HUES64 (cell line): Measurements from ENCODE around the gene PPP1R15B. TPM values are rescaled to one million over a fixed set of nuclear protein-coding genes. Genes with fewer than 3 reads are reported as not detected.

ENCODE experiments used
- H3K27ac ChIP-seq: 2 replicates; pipeline ENCODE4 v1.7.0; 2013; ENCODE audit warnings: low read depth, low read length, inconsistent platforms
- H3K27me3 ChIP-seq: 2 replicates; pipeline ENCODE4 v1.6.1; 2013; ENCODE audit warnings: mild to moderate bottlenecking, low read length; ENCODE audit not compliant: insufficient read depth
- H3K36me3 ChIP-seq: 2 replicates; pipeline ENCODE4 v1.6.1; 2013; ENCODE audit warnings: mild to moderate bottlenecking, low read length; ENCODE audit not compliant: insufficient read depth
- H3K4me1 ChIP-seq: 2 replicates; pipeline ENCODE4 v1.6.1; 2013; ENCODE audit warnings: mild to moderate bottlenecking, low read length, moderate library complexity; ENCODE audit not compliant: insufficient read depth
- H3K4me3 ChIP-seq: 2 replicates; pipeline ENCODE4 v1.5.1; 2013; ENCODE audit warnings: mild to moderate bottlenecking, low read length, moderate library complexity
- H3K9ac ChIP-seq: 2 replicates; pipeline ENCODE4 v1.6.1; 2013; ENCODE audit warnings: mild to moderate bottlenecking, low read depth, low read length
- H3K9me3 ChIP-seq: 2 replicates; pipeline ENCODE4 v1.6.1; 2013; ENCODE audit warnings: low read depth, low read length; ENCODE audit not compliant: insufficient read depth
- WGBS: fragments of 150-250, 120-280 bp; methylation state at CpG from one replicate; pipeline ENCODE4 v1.1.7; 2013; ENCODE audit warnings: missing lambda C conversion rate; 5-methylcytosine and 5-hydroxymethylcytosine counted together
- polyA plus RNA-seq, 2 experiments: library from polyadenylated mRNA; stranded (reverse); fragments of 50-300 nt; gene quantifications; one replicate each; pipeline ENCODE4 v1.2.3, GENCODE V29; 2013

PPP1R15B gene
- polyA plus RNA-seq (2013, experiment 1 of 2) = 19.8 TPM
- 21.0 TPM for polyA plus RNA-seq (2013, experiment 2 of 2)

DNA sequence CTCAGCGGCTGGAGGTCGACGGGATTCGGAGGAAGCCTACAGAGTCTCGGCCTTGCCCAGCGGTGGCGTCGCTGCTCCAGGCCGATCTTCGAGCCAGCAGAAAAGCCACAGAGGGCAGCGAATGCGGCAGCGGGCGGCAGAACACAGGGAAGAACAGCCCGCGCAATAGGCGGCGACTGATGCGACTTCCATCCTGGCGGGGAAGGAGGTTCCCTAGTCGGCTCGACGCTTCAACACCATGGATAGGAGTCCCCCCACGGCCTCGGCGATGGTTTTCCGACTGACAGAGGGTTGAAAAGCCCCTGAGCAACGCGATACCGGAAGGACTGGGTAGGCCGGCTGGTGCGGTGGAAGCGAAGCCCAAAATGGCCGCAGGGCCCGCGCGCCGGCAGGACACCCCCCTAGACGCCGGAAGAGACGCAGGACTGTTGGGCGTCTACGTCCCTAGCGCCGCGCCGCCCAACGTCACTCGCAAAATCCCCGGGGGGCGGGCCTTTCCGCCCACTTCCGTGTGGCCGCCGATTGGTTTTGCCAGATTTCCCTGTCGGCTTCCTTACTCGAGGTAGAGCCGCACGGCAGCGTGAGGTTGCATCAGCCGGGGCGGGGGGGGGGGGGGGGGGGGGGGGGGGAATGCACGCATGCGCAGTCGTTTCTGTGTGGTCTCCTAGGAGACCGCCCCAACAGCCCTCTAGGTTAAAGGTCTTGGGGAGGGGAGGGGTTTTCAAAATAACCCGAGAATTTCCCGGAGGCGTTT lies at the start of gene PPP1R15B:
PPP1R15B (minus strand) TSS at position 367 of the 754 bp plus-strand sequence. CDS start 406 bp downstream, outside the sequence.
- H3K4me3 ChIP-seq = peak within 1 kb of the TSS; percentile 77
- peak within 1 kb of the TSS; percentile 95 for H3K27ac ChIP-seq
- H3K27me3 ChIP-seq = no peaks in the 10 kb centered on the region
- H3K36me3 ChIP-seq = peaks cover 27% of the 10 kb centered on the region
- H3K9ac ChIP-seq = peak within 1 kb of the TSS; percentile 85
- WGBS = under 1% methylated on average over 66 of the region's 69 CpGs
- no peaks in the 10 kb centered on the region for H3K4me1 ChIP-seq
- no peaks in the 10 kb centered on the region for H3K9me3 ChIP-seq

DNA sequence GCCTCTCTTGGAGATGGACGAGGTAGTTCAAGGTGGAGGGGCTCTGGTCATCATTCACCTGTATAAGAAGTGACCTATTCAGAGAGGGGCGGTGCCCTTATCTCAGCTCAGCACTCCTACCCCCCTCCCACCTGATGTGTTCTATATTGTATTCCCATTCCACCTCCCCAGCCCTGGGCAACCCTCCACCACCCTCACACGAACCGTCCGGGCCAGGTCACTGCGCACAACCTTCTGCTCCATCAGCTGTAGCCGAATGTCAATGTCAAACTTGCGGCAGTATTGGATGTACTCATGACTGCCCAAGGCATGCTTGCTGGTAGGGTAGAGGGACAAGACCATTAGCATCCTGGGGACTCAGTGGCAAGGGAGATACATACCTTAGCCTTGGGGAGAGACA lies 48.7 kb upstream of the PPP1R15B start:
- H3K4me1 ChIP-seq = peaks cover 23% of the 10 kb centered on the region
- H3K36me3 ChIP-seq = peaks cover 40% of the 10 kb centered on the region
- WGBS = 96% methylated on average over 8 of the region's 8 CpGs

DNA sequence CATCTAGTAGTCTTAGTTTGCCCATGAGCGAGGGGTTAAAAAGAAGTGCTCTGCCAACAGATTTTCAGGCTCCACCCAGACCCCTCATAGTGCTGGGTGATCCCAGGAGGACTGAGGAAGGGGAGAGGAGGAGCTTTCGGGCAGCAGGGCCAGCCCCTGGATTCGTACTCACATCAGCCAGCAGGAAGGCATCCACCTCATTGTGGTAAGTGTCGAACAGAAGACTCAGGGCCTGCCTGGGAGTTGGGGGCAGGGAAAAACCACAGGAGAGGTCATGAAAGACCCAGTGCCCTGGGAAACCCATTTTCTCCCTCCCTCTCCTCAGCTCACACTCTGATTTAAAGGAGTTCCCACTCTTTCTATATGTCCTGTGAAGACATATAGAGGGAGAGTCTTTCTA lies 48.1 kb upstream of the PPP1R15B start:
- WGBS = 86% methylated on average over 4 of the region's 4 CpGs
- Histone ChIP-seq H3K36me3 (peaks cover 40% of the 10 kb centered on the region), H3K27me3 (no peaks in the 10 kb centered on the region), H3K4me3 (no peak overlapping the region), H3K27ac (no peak overlapping the region), H3K9me3 (no peaks in the 10 kb centered on the region), H3K9ac (no peak overlapping the region), H3K4me1 (peaks cover 27% of the 10 kb centered on the region)

More for the DNA sequence above, 48.7 kb upstream of the PPP1R15B start:
- no peak overlapping the region for H3K9ac ChIP-seq
- H3K4me3 ChIP-seq = no peak overlapping the region
- H3K27me3 ChIP-seq = no peaks in the 10 kb centered on the region
- H3K27ac ChIP-seq = no peak overlapping the region
- no peaks in the 10 kb centered on the region for H3K9me3 ChIP-seq

DNA sequence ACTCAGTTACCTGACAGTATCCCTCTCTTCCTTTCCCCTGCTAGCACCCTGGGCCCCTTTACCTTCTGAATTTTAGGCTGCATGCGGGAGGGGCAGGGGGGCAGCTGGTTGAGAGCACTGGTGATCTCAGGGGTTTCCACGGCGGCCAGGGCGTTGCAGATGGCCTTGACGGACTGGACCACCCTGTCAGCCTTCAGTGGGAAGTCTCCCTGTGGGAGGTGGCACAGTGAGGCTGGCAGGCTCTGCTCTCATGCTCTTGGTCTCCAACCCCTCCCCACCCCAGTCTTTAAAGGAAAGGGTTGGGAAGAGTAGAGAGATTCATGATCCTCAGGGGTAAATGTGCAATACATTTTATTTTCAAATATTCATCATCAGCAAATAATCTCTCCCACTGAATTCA lies 46.0 kb upstream of the PPP1R15B start:
- Histone ChIP-seq H3K27me3 (no peaks in the 10 kb centered on the region), H3K36me3 (peaks cover 31% of the 10 kb centered on the region), H3K9me3 (no peaks in the 10 kb centered on the region), H3K4me1 (peaks cover 41% of the 10 kb centered on the region), H3K27ac (peak overlapping the region; percentile 10; the same call in 1 of the 2 replicates), H3K4me3 (no peak overlapping the region), H3K9ac (no peak overlapping the region)
- WGBS = 89% methylated on average over 5 of the region's 5 CpGs

DNA sequence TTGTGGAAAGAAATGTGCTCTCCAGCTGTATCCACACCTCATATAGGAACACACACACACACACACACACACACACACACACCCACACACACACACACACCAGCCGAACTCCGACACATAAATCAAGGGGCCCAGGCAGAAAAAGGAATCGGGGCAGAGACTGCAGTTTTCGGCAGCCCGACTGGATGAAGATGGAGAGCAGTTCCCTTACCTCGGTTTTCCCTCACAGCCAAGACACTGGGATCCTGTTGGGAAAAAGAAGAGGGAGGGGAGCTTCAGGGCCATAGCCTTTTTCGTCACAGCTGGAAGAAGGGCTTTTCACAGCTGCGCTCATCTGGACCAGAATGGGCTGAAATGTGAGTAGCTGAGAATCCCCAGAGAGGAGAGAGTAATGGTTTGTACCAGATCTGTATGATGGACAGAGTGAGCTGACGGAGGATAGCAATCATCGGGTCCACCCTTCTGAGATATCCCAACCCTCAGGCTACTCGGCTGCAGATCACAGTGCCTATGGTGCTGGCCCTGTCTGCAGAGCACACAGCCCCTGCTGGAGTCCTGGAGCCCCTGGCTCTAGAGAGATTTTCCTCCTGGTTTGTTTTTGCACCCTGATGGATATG lies 45.3 kb upstream of the PPP1R15B start:
- Histone ChIP-seq H3K36me3 (peaks cover 27% of the 10 kb centered on the region), H3K9ac (no peak overlapping the region), H3K27ac (peak overlapping the region; percentile 10; the same call in 1 of the 2 replicates), H3K27me3 (no peaks in the 10 kb centered on the region), H3K4me1 (peaks cover 42% of the 10 kb centered on the region), H3K9me3 (no peaks in the 10 kb centered on the region), H3K4me3 (no peak overlapping the region)
- WGBS = 81% methylated on average over 11 of the region's 11 CpGs

DNA sequence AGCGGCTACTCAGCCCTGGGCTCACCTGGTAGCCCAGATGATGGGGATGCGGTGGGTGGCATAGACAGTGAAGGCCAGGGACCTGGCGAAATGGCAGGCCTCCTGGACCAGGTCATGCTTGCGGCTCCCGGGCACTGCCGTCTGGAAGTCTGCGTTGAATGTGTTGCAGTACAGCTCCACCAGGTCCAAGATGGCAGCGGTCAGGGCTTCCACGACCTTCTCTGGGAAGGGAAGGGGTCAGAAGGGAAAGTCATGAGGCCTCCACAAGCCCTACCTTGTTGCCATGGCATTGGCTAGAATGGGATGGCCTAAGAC lies 44.2 kb upstream of the PPP1R15B start:
- no peak overlapping the region for H3K4me3 ChIP-seq
- H3K36me3 ChIP-seq = peaks cover 32% of the 10 kb centered on the region
- peaks cover 42% of the 10 kb centered on the region for H3K4me1 ChIP-seq
- 95% methylated on average over 9 of the region's 9 CpGs for WGBS
- no peaks in the 10 kb centered on the region for H3K27me3 ChIP-seq
- no peaks in the 10 kb centered on the region for H3K9me3 ChIP-seq
- H3K27ac ChIP-seq = peak overlapping the region; percentile 78
- H3K9ac ChIP-seq = peak overlapping the region; percentile 2; the same call in 1 of the 2 replicates

DNA sequence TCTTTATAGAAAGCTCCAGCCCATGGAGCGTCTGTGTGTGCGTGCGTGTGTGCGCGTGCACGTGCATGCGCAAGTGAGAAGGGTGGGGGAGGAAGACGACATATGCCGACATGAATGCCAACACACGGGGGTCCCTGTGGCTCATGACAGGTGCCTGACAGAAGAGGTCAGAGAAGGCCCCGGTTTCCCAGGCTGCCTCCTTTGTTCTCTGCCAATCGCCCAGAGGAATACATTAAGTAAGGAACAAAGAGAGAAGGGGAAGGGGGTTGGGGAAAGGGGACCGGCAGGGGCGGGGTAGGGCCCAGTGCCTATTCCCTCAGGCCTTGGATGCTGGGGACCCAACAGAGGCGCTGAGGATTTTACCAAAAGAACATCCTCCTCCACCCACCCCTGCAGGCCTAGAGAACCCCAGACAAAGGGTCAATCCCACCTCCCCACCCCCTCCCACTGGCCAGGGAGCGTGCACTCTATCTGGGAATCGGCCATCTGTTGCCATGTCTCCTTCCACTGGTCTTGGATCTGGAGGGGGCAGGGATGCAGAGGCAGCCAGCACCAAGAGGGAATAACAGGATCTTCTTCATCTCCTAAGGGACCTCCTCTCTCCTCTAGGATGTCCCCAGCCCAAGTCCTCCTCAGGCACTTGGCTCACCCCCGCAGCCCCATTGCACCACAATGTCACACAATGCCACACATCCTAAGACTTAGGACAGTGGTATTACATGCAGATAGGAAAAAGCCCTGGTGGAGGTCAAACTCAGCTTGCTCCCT lies 43.6 kb upstream of the PPP1R15B start:
- peak overlapping the region; percentile 21; the same call in 1 of the 2 replicates for H3K4me3 ChIP-seq
- 26% methylated on average over 18 of the region's 18 CpGs for WGBS
- no peaks in the 10 kb centered on the region for H3K27me3 ChIP-seq
- H3K9me3 ChIP-seq = no peaks in the 10 kb centered on the region
- peaks cover 28% of the 10 kb centered on the region for H3K36me3 ChIP-seq
- H3K4me1 ChIP-seq = peaks cover 45% of the 10 kb centered on the region
- H3K9ac ChIP-seq = peak overlapping the region; percentile 43; the same call in 1 of the 2 replicates
- peak overlapping the region; percentile 79 for H3K27ac ChIP-seq

DNA sequence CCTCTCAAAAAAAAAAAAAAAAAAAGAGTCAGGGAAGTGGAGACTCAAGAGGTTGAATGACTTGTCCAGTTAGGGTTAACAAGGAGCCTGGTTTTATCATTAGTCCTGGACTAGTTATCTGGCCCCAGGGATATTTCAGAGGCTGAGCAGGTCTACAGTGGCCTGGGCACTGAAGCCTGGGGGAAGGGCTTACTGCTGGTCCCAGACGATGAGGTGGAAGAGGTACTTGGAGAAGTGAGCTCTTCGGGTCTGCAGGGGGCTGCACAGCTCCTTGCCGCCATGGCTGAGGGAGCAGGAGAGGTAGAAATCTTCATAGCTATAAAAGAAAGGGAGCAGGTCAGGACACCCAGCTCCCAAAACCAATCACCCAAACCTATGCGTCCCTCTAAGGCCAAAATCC lies 42.9 kb upstream of the PPP1R15B start:
- peak overlapping the region; percentile 79 for H3K27ac ChIP-seq
- peak overlapping the region; percentile 21; the same call in 1 of the 2 replicates for H3K4me3 ChIP-seq
- WGBS = 53% methylated on average over 4 of the region's 4 CpGs
- H3K27me3 ChIP-seq = no peaks in the 10 kb centered on the region
- peak overlapping the region; percentile 43; the same call in 1 of the 2 replicates for H3K9ac ChIP-seq
- H3K4me1 ChIP-seq = peaks cover 51% of the 10 kb centered on the region
- H3K36me3 ChIP-seq = peaks cover 20% of the 10 kb centered on the region
- H3K9me3 ChIP-seq = no peaks in the 10 kb centered on the region

DNA sequence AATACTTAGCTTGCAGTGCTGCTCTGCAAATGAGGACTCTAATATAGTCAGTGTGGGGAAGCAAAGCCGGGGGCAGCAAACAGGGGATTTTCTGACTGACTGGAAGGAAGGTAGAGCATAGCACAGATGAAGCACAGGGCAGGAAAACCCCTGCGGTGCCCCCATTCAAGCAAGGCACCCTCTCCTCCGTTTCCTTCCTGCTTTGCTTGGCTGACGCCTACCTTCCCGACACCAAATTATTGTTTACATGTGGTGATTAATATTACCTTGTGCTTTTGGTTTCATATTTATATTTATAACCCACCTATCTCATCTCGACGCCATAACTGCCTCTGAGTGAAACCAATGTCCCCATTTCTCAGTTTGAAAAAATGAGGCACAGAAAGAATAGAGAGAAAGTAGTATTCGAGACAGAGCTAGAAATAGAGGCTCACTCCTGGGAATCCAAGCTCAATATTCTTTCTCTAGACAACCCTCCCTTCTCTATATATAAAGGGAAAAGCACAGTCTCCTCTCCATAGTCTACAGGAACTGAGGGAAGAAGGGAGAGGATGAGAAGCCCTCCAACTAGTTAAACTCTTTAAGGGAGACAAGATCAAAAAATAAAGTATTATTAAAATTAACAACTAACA lies 41.6 kb upstream of the PPP1R15B start:
- Histone ChIP-seq H3K9me3 (no peaks in the 10 kb centered on the region), H3K27ac (no peak overlapping the region), H3K27me3 (no peaks in the 10 kb centered on the region), H3K9ac (no peak overlapping the region), H3K36me3 (peaks cover 19% of the 10 kb centered on the region; the same call in 1 of the 2 replicates), H3K4me3 (no peak overlapping the region), H3K4me1 (peaks cover 51% of the 10 kb centered on the region)
- 66% methylated on average over 5 of the region's 8 CpGs for WGBS

DNA sequence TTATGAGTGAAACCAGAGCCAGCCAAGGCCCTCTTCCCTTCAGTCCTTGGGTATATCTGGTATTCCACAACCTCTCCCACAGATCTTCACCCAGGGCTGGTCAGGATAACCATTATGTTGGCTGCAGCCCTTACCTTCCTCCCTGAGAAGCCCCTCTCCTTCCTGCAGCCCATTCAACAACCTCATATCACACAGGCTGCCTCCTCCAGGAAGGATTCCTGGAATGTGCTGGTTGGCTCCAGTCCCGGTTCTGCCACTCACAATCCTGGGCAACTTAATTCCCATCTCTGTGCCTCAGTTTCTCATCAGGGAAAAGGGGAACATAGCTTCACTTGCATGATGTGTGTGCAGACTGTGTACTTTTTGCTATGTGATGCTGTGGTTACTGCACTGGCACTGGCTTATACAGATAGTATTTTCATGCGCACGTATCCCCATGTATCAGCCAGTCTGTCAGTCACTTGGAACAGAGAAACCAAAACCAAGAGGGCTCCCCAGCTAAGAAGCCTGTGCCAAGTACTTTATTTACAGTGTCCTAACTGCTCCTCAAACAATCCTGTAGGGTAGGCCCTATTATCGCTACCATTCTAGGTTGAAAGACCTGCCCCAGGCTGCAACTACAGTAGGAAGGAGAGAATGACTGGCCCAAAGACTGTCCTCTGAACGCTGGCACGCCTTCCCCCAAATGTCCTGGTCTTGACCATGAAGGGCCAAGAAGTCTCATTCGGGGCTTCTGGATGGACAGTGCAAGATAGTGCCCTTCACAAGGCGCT lies 39.9 kb upstream of the PPP1R15B start:
- WGBS = 70% methylated on average over 8 of the region's 8 CpGs
- Histone ChIP-seq H3K27me3 (no peaks in the 10 kb centered on the region), H3K9me3 (no peaks in the 10 kb centered on the region), H3K36me3 (peaks cover 16% of the 10 kb centered on the region; the same call in 1 of the 2 replicates), H3K27ac (no peak overlapping the region), H3K4me1 (peaks cover 43% of the 10 kb centered on the region), H3K9ac (no peak overlapping the region), H3K4me3 (no peak overlapping the region)
